Measurements from ENCODE around the gene IGLON5.
A peak's percentile ranks its signal among the peaks of the same experiment; 100 is the strongest.

Gene IGLON5

GRCh38 chr19:51318687-51319648 lies 7.5 kb downstream of the IGLON5 start:
- DNase-seq, result no peak

DNA sequence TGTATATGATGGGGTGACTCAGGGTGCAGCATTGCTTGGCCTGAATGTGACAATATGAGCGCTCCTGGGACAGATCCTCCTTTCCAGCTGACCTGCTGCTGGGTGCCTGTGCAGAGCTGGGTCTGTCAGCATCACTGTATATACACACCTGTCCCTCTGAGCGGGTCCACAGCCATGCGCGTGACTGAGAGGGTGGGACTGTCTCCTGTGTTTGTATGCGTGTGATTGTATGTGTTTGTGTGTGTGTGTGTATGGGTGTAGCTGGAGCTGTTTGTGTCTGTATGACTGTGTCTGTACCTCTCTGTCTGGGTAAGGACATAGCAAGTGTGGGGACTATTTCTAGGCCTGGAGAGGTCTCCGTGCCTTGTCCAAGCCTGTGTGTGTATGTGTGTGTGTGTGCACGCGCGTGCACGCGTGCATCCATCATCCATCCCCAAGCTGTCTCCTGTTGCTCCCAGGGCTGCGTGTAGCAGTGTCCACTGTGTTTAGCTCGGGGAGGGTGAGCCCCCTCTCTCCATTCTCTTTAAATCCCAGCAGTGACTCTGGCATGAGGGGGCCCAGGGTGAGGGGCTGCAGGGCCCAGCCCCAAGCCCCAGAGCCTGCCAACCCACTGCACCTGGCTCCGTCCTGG lies 8.3 kb downstream of the IGLON5 start:
- DNase-seq, result no peak

DNA sequence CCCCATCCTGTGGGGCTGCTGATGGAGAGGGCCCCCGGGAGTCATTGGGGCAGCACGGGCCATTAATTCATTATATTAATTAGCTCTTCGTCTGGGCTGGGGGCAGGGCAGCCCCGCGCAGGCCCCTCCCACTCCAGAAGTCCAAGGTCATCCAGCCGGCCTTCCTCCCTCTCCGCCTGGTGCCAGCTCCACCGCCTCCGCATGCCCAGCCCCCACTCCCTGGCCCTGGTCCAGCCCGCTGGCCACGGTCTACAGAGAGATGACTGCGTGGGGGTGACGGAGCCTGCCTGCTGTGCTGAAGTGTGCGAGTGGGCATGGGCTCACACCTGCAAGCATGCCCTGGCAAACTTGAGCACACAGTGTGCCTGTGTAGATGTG lies 8.8 kb downstream of the IGLON5 start:
- no peak for DNase-seq

- no peak for DNase-seq
These were observed 10.4 kb downstream of the IGLON5 start for GRCh38 chr19:51321799-51322198.

GRCh38 chr19:51323481-51324166 lies 12.2 kb downstream of the IGLON5 start:
- no peak for DNase-seq

DNA sequence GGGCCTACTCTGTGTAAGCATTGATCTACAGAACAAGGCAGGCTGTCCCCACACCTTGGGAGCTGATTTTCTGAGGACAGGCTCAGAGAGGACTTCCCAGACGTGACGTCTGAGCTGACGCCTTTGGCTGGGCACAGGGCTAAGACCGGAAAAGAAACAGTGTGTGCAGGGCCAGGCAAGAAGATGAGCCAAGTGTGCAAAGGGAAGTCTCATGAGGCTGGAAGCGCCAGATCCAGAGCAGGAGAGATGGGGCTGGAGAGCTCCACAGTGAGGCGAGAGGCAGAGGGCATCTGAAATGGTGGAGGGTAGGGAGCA lies 12.7 kb downstream of the IGLON5 start:
- no peak for DNase-seq

DNA sequence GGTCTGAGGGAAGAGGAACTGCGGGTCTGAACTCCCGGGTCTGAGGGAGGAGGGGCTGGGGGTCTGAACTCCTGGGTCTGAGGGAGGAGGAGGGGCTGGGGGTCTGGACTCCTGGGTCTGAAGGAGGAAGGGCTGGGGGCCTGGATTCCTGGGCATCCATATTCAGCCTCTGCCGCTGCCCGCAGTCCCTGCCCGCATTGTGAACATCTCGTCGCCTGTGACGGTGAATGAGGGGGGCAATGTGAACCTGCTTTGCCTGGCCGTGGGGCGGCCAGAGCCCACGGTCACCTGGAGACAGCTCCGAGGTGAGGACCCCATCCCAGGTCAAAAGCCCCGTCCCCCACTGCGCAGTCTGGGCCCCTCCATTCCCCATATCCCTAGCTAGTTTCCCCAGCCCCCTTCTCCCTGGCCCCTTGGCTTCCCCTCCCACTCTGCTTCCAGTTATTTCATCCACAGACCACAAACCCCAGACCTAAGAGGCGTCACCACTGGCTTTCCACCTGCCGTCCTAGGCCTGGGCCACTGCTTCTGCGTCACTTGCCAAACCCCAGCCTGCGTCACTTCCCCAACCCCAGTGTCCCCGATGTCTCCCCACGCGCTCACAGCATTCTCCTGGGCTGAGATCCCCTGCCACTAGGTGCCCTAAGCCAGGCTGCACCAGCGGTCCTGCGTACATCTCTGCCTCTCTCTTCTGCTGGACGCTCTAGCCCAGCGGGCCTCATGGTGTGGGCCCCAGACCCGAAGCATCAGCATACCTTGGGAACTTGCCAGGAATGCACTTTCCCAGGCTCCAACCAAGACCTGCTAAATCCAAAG lies 13.9 kb downstream of the IGLON5 start:
- DNase-seq, result no peak

- DNase-seq, result no peak
These were observed 15.0 kb downstream of the IGLON5 start for GRCh38 chr19:51326216-51327065.

GRCh38 chr19:51327066-51328001 lies 15.9 kb downstream of the IGLON5 start:
- DNase-seq, result no peak

GRCh38 chr19:51329411-51329810 lies 18.0 kb downstream of the IGLON5 start:
- no peak for DNase-seq

DNA sequence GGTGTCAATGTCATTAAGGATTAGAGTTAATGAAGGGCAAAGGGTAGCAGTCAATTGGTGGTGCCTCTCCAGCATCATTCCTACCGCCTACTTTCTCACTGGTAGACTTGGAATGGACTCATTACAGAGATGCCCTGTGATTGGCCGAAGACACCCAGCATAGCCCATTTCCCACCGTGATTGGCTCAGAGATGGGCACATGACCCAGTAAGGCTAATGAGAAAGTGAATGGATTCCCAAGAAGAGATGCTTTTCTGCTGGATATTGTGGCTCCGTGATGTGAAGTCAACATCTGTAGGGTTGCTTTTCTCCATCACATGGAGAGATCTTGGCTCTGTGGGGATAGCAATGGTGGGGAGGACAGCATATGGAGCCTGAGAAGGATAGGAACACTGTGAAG lies 18.9 kb downstream of the IGLON5 start:
- DNase-seq, result no peak

DNA sequence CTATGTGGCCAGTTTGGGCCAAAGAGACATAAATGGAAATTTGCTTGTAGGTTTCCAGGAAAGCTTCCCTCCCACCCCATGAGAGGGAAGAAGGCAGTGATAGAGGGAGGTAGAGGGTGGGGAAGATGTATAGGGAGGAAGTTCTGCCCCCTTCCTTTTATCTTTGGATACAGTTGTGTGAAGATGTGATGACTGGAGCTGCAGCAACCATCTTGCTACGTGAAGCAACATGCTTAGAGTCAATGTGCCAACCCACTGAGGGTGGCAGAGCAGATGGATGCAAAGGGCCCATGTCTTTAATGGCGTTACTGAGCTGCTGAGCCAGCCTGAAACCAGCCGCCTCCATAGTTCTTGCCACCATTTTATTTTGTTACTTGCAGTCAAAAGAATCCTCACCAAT lies 19.7 kb downstream of the IGLON5 start:
- DNase-seq, result no peak

- no peak for DNase-seq
These were observed 20.3 kb downstream of the IGLON5 start for GRCh38 chr19:51331716-51332115.

- DNase-seq, result no peak
These were observed 22.5 kb downstream of the IGLON5 start for GRCh38 chr19:51333836-51334460.

DNA sequence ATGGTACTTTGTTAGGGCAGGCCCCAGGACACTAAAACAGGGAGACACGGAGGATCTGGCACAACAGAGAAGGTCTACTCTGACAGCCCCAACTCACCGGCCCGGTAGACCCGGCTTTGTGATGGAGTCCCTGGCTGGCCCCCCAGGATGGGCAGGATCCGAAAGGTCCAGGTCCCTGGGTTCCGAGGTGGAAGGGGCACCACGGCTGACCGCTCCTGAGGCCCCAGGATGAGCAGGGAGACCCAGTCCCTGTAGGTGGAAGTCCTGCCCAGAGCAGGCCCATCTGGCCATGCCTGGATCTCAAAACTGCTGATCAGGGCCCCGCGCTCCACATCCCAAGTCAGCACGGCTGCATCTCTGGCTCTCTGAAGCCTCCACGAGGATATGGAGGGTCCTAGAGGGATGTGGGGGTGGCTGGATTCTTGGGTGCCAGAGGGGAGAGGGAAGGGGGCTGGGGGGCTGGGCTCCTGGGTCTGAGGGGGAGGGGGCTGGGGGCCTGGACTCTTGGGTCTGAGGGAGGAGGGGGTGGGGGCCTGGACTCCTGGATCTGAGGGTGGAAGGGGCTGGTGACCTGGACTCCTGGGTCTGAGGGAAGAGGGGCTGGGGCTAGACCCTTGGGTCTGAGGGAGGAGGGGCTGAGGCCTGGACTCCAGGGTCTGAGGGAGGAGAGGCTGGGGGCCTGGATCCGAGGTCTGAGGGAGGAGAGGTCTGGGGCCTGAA lies 25.9 kb downstream of the IGLON5 start:
- DNase-seq, result no peak

DNA sequence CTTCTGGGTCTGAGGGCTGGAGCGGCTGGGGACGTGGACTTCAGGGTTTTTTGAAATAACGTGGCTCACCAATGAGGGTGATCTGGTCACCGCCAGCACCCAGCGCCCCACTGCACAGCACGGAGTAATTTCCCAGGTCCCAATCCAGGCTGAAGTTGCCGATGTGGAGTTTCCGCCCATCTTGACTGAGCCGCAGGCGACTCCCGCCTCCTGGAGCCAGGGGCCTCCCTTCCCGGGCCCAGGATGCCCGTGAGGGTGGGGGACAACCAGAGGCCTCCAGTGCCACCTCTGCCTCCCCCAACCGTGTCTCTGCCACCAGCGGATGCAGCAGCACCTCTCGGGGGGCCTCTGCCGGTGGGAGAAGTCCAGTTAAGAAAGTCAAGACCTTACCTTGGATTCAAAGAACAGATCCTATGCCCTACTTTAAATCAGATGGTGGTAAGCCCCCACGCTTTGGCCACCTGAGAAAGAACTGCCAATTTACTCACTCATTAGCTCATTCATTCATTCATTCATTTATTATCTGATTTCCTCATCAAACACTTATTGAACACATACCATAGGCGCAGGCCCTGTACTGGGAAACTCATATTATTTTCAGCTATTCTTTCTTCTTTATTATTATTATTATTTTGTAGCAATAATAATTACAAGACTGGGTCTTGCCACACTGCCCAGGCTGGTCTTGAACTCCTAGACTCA lies 26.6 kb downstream of the IGLON5 start:
- DNase-seq, result no peak

GRCh38 chr19:51338563-51339312 lies 27.3 kb downstream of the IGLON5 start:
- DNase-seq, result peak in 1 of 2 experiments; percentile 66

GRCh38 chr19:51339313-51339686 lies 27.9 kb downstream of the IGLON5 start:
- DNase-seq, result no peak

Measured in SW 1271 (cell line).